ENCODE measurements around the gene NFXL1. TPM values are rescaled to one million over a fixed set of nuclear protein-coding genes. Genes with fewer than 3 reads are reported as not detected.

The NFXL1 gene
- total and polyA plus RNA-seq, 2 of the 4 experiments (the other 2 are of a cell fraction) = 13.9 to 23.1 TPM

DNA sequence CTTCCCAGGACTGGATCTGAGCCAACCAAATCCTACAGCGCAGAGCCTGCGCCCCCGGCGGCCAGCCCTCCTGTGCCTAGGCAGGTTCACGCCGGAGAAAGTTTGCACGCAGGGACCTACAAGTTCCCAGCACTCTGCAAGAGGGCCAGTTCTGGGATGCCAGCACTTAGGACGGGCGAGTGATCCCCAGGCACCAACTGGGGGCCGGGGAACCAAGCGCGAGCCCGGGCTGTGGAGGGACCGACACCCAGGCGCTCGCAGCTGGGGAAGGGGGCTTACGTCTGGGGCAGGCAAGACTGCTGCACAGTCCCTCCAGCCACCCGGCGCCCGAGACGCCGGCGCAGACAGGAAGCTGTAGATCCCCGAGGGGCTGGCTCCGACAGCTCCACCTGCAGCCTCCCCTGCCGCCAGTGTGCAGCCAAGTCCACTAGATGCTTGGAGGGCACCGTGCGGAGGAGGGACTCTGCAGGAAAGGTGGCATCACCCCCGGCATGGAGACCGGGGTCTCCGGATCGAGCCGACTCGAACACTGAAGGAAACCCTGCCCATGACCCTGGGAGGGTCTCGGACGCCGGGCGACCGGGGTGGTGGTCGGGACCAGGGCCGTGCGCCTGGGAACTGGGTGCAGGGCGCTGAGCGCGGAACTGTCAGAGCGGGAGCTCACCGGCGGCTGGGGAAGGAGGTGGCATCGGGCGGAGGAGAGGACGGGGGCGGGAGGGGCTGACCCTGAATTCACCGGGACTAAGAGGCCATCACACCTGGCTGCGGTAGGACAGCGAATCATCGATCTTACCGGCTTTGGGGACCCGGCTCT lies 77.1 kb downstream of the NFXL1 start:
- H2BK120ac ChIP-seq (ENCODE audit: low read depth, low read length) = peak overlapping the region; percentile 86; the same call in 1 of the 2 replicates
- peak overlapping the region; percentile 45 to 79; a peak in 3 of 4 replicates for H4K8ac ChIP-seq (ENCODE audit: low read depth in 2 of 2, low read length in 2 of 2)
- H2AK5ac ChIP-seq (ENCODE audit: low read depth, low read length) = 0 out of 2 replicates have a peak overlapping the region, but pooled peaks have one; percentile 27
- H3K9me1 ChIP-seq (ENCODE audit: insufficient read depth, low read length) = peaks cover 4% of the 10 kb centered on the region
- peak overlapping the region; percentile 30; the same call in 1 of the 2 replicates for H3K56ac ChIP-seq (ENCODE audit: extremely low read depth, insufficient read depth, low read length)
- ATAC-seq (ENCODE audit: low read depth) (peak; percentile 53), DNase-seq (peak; percentile 25)
- peak overlapping the region; percentile 51 for H3K4me3 ChIP-seq (ENCODE audit: insufficient read depth, low read depth, low read length)
- no peaks in the 10 kb centered on the region for H4K20me1 ChIP-seq (ENCODE audit: insufficient read depth, low read length)
- H3K18ac ChIP-seq (ENCODE audit: low read depth, low read length) = no peak overlapping the region; the same call in 1 of the 2 replicates
- peak overlapping the region; percentile 54 for H3K9ac ChIP-seq (ENCODE audit: low read depth, low read length)
- CTCF ChIA-PET = interaction anchor here (0.6 to 1.8 kb wide), 28 partner anchors 9 to 169 kb away, joined by 3 to 20 read pairs (median 4); no protein-coding TSS in a partner anchor
- POLR2A ChIA-PET (ENCODE audit: unreplicated experiment) = interaction anchor here (0.6 kb wide), 1 partner anchor 261 kb away, joined by 14 read pairs; no protein-coding TSS in a partner anchor
- no peak overlapping the region; the same call in 1 of the 2 replicates for H3K27ac ChIP-seq (ENCODE audit: insufficient read depth, low read length)
- no TSS peak for BruUV-seq (replicated peaks)
- WGBS, 2 experiments (ENCODE audit: extremely low coverage in 2 of 2, insufficient read length in 1 of 2) = 4% methylated on average over 41 of the region's 58 CpGs; no CpG with 5 or more reads in 1 of the 2 experiments
- H2AK9ac ChIP-seq (replicated peaks; ENCODE audit: low read depth, low read length, poor library complexity) = peak overlapping the region; percentile 53
- intact Hi-C loops (cut with micrococcal nuclease) = loop anchor here (1.0 to 5.0 kb wide), 2 partner anchors 75 to 151 kb away; partner anchors contain the start of gene NFXL1
- H3K14ac ChIP-seq (replicated peaks; ENCODE audit: low read depth, low read length) = peak overlapping the region; percentile 54
- peak overlapping the region; percentile 84 for H3K23ac ChIP-seq (ENCODE audit: low read depth, low read length)
- H2BK5ac ChIP-seq (ENCODE audit: low read depth, low read length, poor library complexity, severe bottlenecking) = no peak overlapping the region
- peak overlapping the region; percentile 75 for H3K4me2 ChIP-seq (ENCODE audit: low read depth, low read length)
- H4K91ac ChIP-seq (ENCODE audit: insufficient read depth, low read depth, low read length) = peak overlapping the region; percentile 5; the same call in 1 of the 2 replicates
- H3K36me3 ChIP-seq (ENCODE audit: control insufficient read depth, insufficient read depth, low read length) = no peaks in the 10 kb centered on the region
- H3K27me3 ChIP-seq (ENCODE audit: control insufficient read depth, insufficient read depth, low read length) = no peaks in the 10 kb centered on the region
- H2BK15ac ChIP-seq (ENCODE audit: low read depth, low read length) = no peak overlapping the region; the same call in 2 of the 3 replicates
- peak overlapping the region; percentile 20; the same call in 1 of the 2 replicates for H2BK20ac ChIP-seq (ENCODE audit: low read depth, low read length)
- dilution Hi-C loops (cut with HindIII; ENCODE audit: low sequenced_read_pairs, unreplicated experiment) = no loop called here
- peak overlapping the region; percentile 10; the same call in 1 of the 2 replicates for H4K5ac ChIP-seq (ENCODE audit: low read depth, low read length)
- peak overlapping the region; percentile 95 for H2AFZ ChIP-seq (replicated peaks; ENCODE audit: low read length, poor library complexity)
- H3K79me1 ChIP-seq (ENCODE audit: low read depth in 1 of 2, low read length in 2 of 2) = no peaks in the 10 kb centered on the region; a peak in 1 of 4 replicates
- H3K4me1 ChIP-seq (ENCODE audit: control insufficient read depth, insufficient read depth, low read length) = peaks cover 15% of the 10 kb centered on the region
- H3K4ac ChIP-seq (ENCODE audit: low read depth, low read length) = peak overlapping the region; percentile 66
- in situ Hi-C loops (cut with MboI; ENCODE audit: low sequenced_read_pairs) = loop anchor here (10.0 kb wide), 1 partner anchor 132 kb away; no protein-coding TSS in a partner anchor
- H3K9me3 ChIP-seq (ENCODE audit: control insufficient read depth, insufficient read depth, low read length) = no peaks in the 10 kb centered on the region
- TF ChIP-seq CEBPB (IDR thresholded peaks at IDR 0.05; ENCODE audit: low read depth, low read length) (no peak), FOS (IDR thresholded peaks at IDR 0.05; ENCODE audit: low read depth, low read length) (no peak), CHD1 (IDR thresholded peaks at IDR 0.05; ENCODE audit: low read depth, low read length) (no peak), BHLHE40 (IDR thresholded peaks at IDR 0.05; ENCODE audit: low read depth, low read length) (no peak), RCOR1 (IDR thresholded peaks at IDR 0.05; ENCODE audit: insufficient replicate concordance, low read length) (no peak), MXI1 (IDR thresholded peaks at IDR 0.05; ENCODE audit: borderline replicate concordance, low read depth, low read length) (no peak), POLR2A (IDR thresholded peaks at IDR 0.05; ENCODE audit: low read depth, low read length) (no peak), RAD21 (IDR thresholded peaks at IDR 0.05; ENCODE audit: low read length) (no peak), MAFK (IDR thresholded peaks at IDR 0.05; ENCODE audit: low read depth, low read length) (no peak), RFX5 (IDR thresholded peaks at IDR 0.05; ENCODE audit: low read depth, low read length) (no peak)
- TF ChIP-seq, protein P1, sequence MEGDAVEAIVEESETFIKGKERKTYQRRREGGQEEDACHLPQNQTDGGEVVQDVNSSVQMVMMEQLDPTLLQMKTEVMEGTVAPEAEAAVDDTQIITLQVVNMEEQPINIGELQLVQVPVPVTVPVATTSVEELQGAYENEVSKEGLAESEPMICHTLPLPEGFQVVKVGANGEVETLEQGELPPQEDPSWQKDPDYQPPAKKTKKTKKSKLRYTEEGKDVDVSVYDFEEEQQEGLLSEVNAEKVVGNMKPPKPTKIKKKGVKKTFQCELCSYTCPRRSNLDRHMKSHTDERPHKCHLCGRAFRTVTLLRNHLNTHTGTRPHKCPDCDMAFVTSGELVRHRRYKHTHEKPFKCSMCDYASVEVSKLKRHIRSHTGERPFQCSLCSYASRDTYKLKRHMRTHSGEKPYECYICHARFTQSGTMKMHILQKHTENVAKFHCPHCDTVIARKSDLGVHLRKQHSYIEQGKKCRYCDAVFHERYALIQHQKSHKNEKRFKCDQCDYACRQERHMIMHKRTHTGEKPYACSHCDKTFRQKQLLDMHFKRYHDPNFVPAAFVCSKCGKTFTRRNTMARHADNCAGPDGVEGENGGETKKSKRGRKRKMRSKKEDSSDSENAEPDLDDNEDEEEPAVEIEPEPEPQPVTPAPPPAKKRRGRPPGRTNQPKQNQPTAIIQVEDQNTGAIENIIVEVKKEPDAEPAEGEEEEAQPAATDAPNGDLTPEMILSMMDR (conservative IDR thresholded peaks at IDR 0.05; ENCODE audit: low read depth, low read length) = no peak
- TF ChIP-seq, protein P2, sequence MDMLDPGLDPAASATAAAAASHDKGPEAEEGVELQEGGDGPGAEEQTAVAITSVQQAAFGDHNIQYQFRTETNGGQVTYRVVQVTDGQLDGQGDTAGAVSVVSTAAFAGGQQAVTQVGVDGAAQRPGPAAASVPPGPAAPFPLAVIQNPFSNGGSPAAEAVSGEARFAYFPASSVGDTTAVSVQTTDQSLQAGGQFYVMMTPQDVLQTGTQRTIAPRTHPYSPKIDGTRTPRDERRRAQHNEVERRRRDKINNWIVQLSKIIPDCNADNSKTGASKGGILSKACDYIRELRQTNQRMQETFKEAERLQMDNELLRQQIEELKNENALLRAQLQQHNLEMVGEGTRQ (IDR thresholded peaks at IDR 0.05; ENCODE audit: low read depth, low read length) = no peak
- TF ChIP-seq, protein P3, sequence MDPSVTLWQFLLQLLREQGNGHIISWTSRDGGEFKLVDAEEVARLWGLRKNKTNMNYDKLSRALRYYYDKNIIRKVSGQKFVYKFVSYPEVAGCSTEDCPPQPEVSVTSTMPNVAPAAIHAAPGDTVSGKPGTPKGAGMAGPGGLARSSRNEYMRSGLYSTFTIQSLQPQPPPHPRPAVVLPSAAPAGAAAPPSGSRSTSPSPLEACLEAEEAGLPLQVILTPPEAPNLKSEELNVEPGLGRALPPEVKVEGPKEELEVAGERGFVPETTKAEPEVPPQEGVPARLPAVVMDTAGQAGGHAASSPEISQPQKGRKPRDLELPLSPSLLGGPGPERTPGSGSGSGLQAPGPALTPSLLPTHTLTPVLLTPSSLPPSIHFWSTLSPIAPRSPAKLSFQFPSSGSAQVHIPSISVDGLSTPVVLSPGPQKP (IDR thresholded peaks at IDR 0.05; ENCODE audit: borderline replicate concordance, low read depth, low read length) = no peak
